ENCODE measurements around the gene GPR101.
"Not testable (repeated sequence)": the region's sequence is repeated elsewhere in the genome, so short reads cannot be mapped to it uniquely, and the experiment has no call there.

GPR101 gene

DNA sequence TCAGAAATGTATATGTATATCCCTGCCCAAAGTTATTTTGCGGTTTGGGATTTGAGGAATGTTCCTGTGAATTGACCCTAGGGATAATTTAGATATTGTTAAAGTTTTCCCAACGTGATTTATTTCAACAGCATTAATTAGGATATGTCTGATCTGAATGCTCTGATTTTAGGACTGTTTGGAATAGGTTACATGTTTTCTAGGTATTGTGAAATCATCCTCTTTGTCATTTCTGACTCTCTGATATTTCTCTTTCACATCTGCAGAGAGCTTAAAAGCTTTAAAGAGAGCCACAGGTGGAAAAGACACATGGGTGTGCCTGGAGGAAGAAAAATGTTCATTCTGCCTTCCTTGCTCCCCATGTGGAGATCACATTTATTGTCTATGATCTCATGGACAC is 5.1 kb downstream of the GPR101 start:
- DNase-seq (ENCODE audit: low read depth, low spot score) = no peak

DNA sequence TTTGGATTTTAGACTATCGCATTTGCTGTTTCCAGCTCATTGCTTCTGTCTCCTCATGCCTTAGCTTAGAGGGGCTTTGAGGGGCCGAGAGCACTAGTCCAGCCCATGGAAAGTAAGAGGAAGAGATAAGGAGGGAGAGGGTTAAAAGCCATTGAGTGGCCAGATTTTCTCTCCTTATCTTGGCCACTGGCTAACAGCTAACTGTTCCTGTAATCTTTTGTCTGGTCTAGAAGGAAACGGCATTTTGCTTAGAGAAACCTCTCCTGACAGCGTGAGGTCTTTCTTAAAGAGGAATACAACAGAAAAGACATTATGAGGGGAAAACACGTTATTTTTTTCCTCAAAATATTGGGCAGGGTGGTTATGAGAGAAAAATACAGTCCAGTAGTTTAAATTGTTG is 7.9 kb downstream of the GPR101 start:
- DNase-seq (ENCODE audit: low read depth, low spot score) = no peak

DNA sequence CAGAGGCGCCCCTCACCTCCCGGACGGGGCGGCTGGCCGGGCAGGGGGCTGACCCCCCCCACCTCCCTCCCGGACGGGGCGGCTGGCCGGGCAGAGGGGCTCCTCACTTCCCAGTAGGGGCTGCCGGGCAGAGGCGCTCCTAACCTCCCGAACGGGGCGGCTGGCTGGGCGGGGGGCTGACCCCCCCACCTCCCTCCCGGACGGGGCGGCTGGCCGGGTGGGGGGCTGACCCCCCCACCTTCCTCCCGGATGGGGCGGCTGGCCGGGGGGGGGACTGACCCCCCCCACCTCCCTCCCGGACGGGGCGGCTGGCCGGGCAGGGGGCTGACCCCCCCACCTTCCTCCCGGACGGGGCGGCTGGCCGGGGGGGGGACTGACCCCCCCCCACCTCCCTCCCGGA is 33.6 kb downstream of the GPR101 start:
- DNase-seq (ENCODE audit: low read depth, low spot score) = not testable (repeated sequence)

DNA sequence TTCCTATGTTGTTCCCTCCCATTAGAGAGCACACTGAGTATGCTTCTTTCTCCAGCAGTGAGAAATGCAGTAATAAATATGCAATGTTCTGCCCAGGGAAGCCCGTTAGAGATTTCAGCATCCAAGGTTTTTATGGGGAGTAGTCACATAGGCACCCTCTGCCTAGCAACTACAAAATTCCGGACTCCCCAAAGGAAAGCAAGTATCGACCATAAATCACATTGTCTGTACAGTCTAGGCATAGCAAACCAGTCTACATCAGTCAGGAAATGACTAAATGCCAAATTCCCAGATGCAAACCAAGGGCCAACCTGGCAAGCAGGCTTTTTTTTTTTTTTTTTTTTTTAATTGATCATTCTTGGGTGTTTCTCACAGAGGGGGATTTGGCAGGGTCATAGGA is 34.8 kb downstream of the GPR101 start:
- no peak for DNase-seq (ENCODE audit: low read depth, low spot score)

Data from iPS DF 19.7 (cell line).